HUES48 (cell line): Measurements from ENCODE around the gene CCDC40.

ENCODE experiments used
- H3K27ac ChIP-seq: one replicate; pipeline ENCODE4 v1.7.0; 2013; ENCODE audit warnings: low read depth, low read length, inconsistent platforms
- H3K27me3 ChIP-seq: 2 replicates; pipeline ENCODE4 v1.6.1; 2013; ENCODE audit warnings: mild to moderate bottlenecking, low read length; ENCODE audit not compliant: control insufficient read depth, insufficient read depth
- H3K36me3 ChIP-seq: 2 replicates; pipeline ENCODE4 v1.6.1; 2013; ENCODE audit warnings: low read length; ENCODE audit not compliant: control insufficient read depth, insufficient read depth
- H3K4me1 ChIP-seq: 2 replicates; pipeline ENCODE4 v1.6.1; 2013; ENCODE audit warnings: mild to moderate bottlenecking, low read length; ENCODE audit not compliant: control insufficient read depth, insufficient read depth
- H3K4me3 ChIP-seq: 2 replicates; pipeline ENCODE4 v1.5.1; 2013; ENCODE audit warnings: mild to moderate bottlenecking, low read depth, low read length
- H3K9ac ChIP-seq: 2 replicates; pipeline ENCODE4 v1.6.1; 2013; ENCODE audit warnings: mild to moderate bottlenecking, low read depth, low read length, moderate library complexity
- H3K9me3 ChIP-seq: 2 replicates; pipeline ENCODE4 v1.6.1; 2013; ENCODE audit warnings: low read length; ENCODE audit not compliant: control insufficient read depth, insufficient read depth

The CCDC40 gene

GRCh38 chr17:80002690-80003490, 33.6 kb upstream of the CCDC40 start:
- H3K27ac ChIP-seq = no peak overlapping the region
- H3K27me3 ChIP-seq = no peaks in the 10 kb centered on the region
- H3K9ac ChIP-seq = no peak overlapping the region
- 0 out of 2 replicates have a peak, but pooled peaks cover 10% of the 10 kb centered on the region for H3K36me3 ChIP-seq
- H3K9me3 ChIP-seq = no peaks in the 10 kb centered on the region
- H3K4me3 ChIP-seq = no peak overlapping the region
- peaks cover 5% of the 10 kb centered on the region; the same call in 1 of the 2 replicates for H3K4me1 ChIP-seq

DNA sequence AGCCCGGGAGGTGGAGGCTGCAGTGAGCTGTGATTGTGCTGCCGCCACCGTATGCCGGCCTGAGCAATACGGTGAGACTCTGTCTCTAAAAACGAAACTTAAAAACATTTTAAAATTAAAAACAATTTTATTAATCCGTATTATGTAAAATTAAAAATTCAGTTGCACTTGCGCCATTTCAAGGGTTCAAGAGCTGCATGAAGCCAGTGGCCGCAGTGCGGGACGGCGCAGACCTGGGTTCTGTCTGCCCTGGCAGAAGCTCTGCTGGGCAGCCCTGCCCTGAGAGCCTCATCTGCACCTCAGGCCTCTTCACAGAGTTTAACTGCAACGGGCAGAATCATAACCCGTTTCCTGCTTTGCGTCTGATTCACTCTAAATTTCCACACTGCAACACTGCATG, 32.5 kb upstream of the CCDC40 start:
- H3K9ac ChIP-seq = no peak overlapping the region
- H3K36me3 ChIP-seq = 0 out of 2 replicates have a peak, but pooled peaks cover 10% of the 10 kb centered on the region
- no peak overlapping the region for H3K4me3 ChIP-seq
- H3K27ac ChIP-seq = no peak overlapping the region
- no peaks in the 10 kb centered on the region for H3K9me3 ChIP-seq
- no peaks in the 10 kb centered on the region for H3K27me3 ChIP-seq
- peaks cover 9% of the 10 kb centered on the region; the same call in 1 of the 2 replicates for H3K4me1 ChIP-seq

- H3K9ac ChIP-seq = no peak overlapping the region; the same call in 1 of the 2 replicates
- no peaks in the 10 kb centered on the region for H3K27me3 ChIP-seq
- peaks cover 9% of the 10 kb centered on the region; the same call in 1 of the 2 replicates for H3K4me1 ChIP-seq
- no peak overlapping the region for H3K27ac ChIP-seq
- H3K9me3 ChIP-seq = no peaks in the 10 kb centered on the region
- peak overlapping the region; percentile 62 for H3K4me3 ChIP-seq
- peaks cover 21% of the 10 kb centered on the region; the same call in 1 of the 2 replicates for H3K36me3 ChIP-seq
Observed at GRCh38 chr17:80005360-80006338, 30.8 kb upstream of the CCDC40 start.

- no peak overlapping the region for H3K9ac ChIP-seq
- H3K27ac ChIP-seq = no peak overlapping the region
- peaks cover 9% of the 10 kb centered on the region; the same call in 1 of the 2 replicates for H3K4me1 ChIP-seq
- H3K4me3 ChIP-seq = peak overlapping the region; percentile 62; the same call in 1 of the 2 replicates
- no peaks in the 10 kb centered on the region for H3K9me3 ChIP-seq
- H3K27me3 ChIP-seq = no peaks in the 10 kb centered on the region
- H3K36me3 ChIP-seq = peaks cover 28% of the 10 kb centered on the region; the same call in 1 of the 2 replicates
Observed at GRCh38 chr17:80006339-80006720, 30.1 kb upstream of the CCDC40 start.

- Histone ChIP-seq H3K27me3 (no peaks in the 10 kb centered on the region), H3K4me3 (no peak overlapping the region), H3K36me3 (peaks cover 28% of the 10 kb centered on the region; the same call in 1 of the 2 replicates), H3K9me3 (no peaks in the 10 kb centered on the region), H3K9ac (no peak overlapping the region), H3K27ac (no peak overlapping the region), H3K4me1 (peaks cover 9% of the 10 kb centered on the region; the same call in 1 of the 2 replicates)
Observed at GRCh38 chr17:80006811-80007752, 29.4 kb upstream of the CCDC40 start.

DNA sequence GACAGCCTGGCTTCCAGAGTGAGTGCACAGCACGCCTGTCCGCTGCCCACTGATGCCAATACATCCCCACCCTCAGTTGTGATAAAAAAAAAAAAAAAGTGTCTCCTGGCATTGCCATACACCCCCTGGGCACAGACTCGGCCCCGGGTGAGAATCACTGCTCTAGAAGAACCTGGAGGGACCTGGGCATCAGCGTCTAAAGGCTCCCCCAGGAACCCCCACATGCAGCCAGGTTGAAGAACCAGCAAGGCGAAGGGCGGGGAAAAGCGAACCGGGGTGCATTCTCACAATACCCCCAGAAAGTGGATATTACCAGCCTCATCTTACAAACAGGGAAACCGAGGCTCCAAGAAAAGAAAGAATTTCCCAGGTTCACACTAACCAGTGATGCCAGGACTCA, 28.5 kb upstream of the CCDC40 start:
- Histone ChIP-seq H3K4me3 (no peak overlapping the region), H3K9ac (no peak overlapping the region), H3K36me3 (peaks cover 34% of the 10 kb centered on the region), H3K27me3 (no peaks in the 10 kb centered on the region), H3K27ac (no peak overlapping the region), H3K9me3 (no peaks in the 10 kb centered on the region), H3K4me1 (peaks cover 10% of the 10 kb centered on the region; the same call in 1 of the 2 replicates)

GRCh38 chr17:80008383-80008840, 28.0 kb upstream of the CCDC40 start:
- Histone ChIP-seq H3K9me3 (no peaks in the 10 kb centered on the region), H3K4me3 (no peak overlapping the region), H3K27ac (no peak overlapping the region), H3K36me3 (peaks cover 39% of the 10 kb centered on the region), H3K4me1 (peaks cover 14% of the 10 kb centered on the region; the same call in 1 of the 2 replicates), H3K9ac (no peak overlapping the region), H3K27me3 (no peaks in the 10 kb centered on the region)

GRCh38 chr17:80008848-80009247, 27.6 kb upstream of the CCDC40 start:
- Histone ChIP-seq H3K9ac (no peak overlapping the region), H3K27me3 (no peaks in the 10 kb centered on the region), H3K36me3 (peaks cover 41% of the 10 kb centered on the region), H3K9me3 (no peaks in the 10 kb centered on the region), H3K4me3 (no peak overlapping the region), H3K4me1 (peaks cover 14% of the 10 kb centered on the region; the same call in 1 of the 2 replicates), H3K27ac (no peak overlapping the region)

DNA sequence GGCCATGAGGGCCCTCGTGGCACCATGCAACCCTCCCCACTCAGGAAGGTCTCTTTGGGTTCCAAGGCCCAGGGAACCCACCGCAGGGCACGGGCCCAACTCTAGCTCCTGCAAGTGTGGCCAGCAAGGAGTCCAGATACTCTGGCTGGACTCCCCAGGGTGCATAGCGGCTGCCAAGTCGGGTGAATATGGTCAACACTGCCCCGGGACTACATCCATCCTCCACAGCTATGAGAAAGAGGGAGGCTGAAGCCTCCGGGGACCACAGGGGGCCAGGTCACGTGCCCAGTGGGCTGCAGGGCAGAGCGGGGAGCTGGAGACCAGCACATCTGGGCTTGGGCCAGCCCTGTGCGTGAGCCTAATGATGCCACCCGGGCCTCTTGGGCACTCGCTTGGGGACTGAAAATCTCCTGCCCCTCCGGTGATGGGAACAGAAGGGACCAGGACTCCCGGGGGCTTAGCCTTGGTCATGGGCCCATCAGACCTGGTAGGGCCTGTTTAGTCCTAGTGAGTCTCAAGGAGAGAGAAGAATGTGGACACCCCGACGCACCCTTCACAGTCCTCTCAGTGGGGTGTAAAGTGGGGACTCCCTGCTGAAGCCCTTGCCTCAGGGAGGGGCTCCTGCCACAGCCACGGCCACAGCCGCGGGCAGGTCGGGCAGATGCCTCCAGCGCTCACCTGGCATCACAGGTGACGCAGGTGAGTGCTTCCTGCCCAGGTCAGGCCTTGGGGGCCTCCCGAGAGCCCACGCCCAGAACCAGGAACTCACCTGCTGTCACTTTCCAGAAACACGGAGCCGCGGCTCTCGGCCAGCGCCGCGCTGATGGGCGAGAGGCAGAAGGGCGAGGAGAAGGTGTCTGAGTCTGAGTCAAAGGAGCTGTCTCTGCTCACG, 26.8 kb upstream of the CCDC40 start:
- Histone ChIP-seq H3K4me1 (peaks cover 14% of the 10 kb centered on the region; the same call in 1 of the 2 replicates), H3K27ac (no peak overlapping the region), H3K9ac (no peak overlapping the region), H3K36me3 (peaks cover 37% of the 10 kb centered on the region), H3K9me3 (no peaks in the 10 kb centered on the region), H3K27me3 (no peaks in the 10 kb centered on the region), H3K4me3 (no peak overlapping the region)
